K562 (cell line): Measurements from ENCODE around the gene PMVK. TPM values are rescaled to one million over a fixed set of nuclear protein-coding genes. Genes with fewer than 3 reads are reported as not detected.

Experiments used
- ATAC-seq: fragments of 200-7000 bp; cut with Tn5 transposase; 3 replicates; pipeline ENCODE4 v1.9.1; 2020; ENCODE audit warnings: moderate library complexity
- BruUV-seq: library from RNA; stranded (reverse); fragments of 400-500 nt; replicated peaks from 2 replicates; lab custom pipeline; 2021; lab: Mats Ljungman, UMichigan
- CTCF ChIA-PET: fragments of 300-600 bp; formaldehyde crosslinking; extraction: SDS; loops from one replicate; lab custom pipeline; 2021; ENCODE audit warnings: low intra/inter-chr PET ratio; lab: Yijun Ruan, JAX
- POLR2A ChIA-PET: fragments of 300-600, 350-650 bp; sonication (Branson Sonifier 250); formaldehyde crosslinking; extraction: SDS; loops from one replicate; lab custom pipeline; 2021; ENCODE audit warnings: antibody characterized with exemption, inconsistent platforms; lab: Yijun Ruan, JAX
- DNase-seq, 4 experiments: peaks; one replicate each; pipeline versions ENCODE4 v3.0.0 to v3.0.0-alpha.2; 2011 to 2018; ENCODE audit warnings: low spot score in 3 of 4, mixed read lengths in 3 of 4; ENCODE audit errors: extremely low read depth in 1 of 4
- FAIRE-seq: peaks from 2 replicates; lab custom pipeline; 2011; peaks lifted over from hg19 to GRCh38; lab: Jason Lieb, UNC
- H2AFZ ChIP-seq: 2 replicates; pipeline ENCODE4 v1.6.0; 2011; ENCODE audit warnings: low read depth, low read length, control low read depth, inconsistent platforms
- H3K27ac ChIP-seq: fragments of 200-600 bp; 3 replicates; pipeline ENCODE4 v1.8.0; 2011; ENCODE audit warnings: low read depth, mild to moderate bottlenecking, control low read depth, inconsistent platforms, low read length, moderate library complexity, mixed read lengths; ENCODE audit errors: extremely low read depth
- H3K27me3 ChIP-seq, 2 experiments: fragments of 300-600 bp in 1 of 2; 2 replicates in 1 of 2; 3 replicates in 1 of 2; pipeline versions ENCODE4 v1.6.0 to v1.8.0; 2011; ENCODE audit warnings: inconsistent platforms in 2 of 2, low read length in 2 of 2, mild to moderate bottlenecking in 1 of 2, mixed read lengths in 1 of 2, moderate library complexity in 1 of 2; ENCODE audit not compliant: control insufficient read depth in 2 of 2, insufficient read depth in 2 of 2
- H3K36me3 ChIP-seq: fragments of 300-600 bp; 3 replicates; pipeline ENCODE4 v1.8.0; 2011; ENCODE audit warnings: mild to moderate bottlenecking, low read length, inconsistent platforms; ENCODE audit not compliant: control insufficient read depth, insufficient read depth
- H3K4me1 ChIP-seq, 2 experiments: fragments of 200-600 bp in 1 of 2; replicated peaks in 1 of 2; 2 replicates in 1 of 2; 3 replicates in 1 of 2; pipeline versions ENCODE4 v1.5.1 to v1.8.0; 2011; ENCODE audit warnings: inconsistent platforms in 2 of 2, low read length in 2 of 2, mild to moderate bottlenecking in 1 of 2, mixed read lengths in 1 of 2, moderate library complexity in 1 of 2; ENCODE audit not compliant: control insufficient read depth in 2 of 2, insufficient read depth in 2 of 2
- H3K4me2 ChIP-seq: 2 replicates; pipeline ENCODE4 v1.6.1; 2011; ENCODE audit warnings: low read length, control low read depth, inconsistent platforms, mixed read lengths; ENCODE audit not compliant: insufficient read depth
- H3K4me3 ChIP-seq: fragments of 200-600 bp; sonication (generic), shearing (Covaris generic); 2 replicates; pipeline ENCODE4 v1.5.1; 2016; ENCODE audit warnings: control low read depth, inconsistent platforms
- H3K79me2 ChIP-seq: fragments of 200-600 bp; 3 replicates; pipeline ENCODE4 v1.8.0; 2011; ENCODE audit warnings: low read length, inconsistent platforms; ENCODE audit not compliant: control insufficient read depth, insufficient read depth
- H3K9ac ChIP-seq, 2 experiments: 2 replicates each; pipeline versions ENCODE4 v1.6.0 to v1.6.1; 2011; ENCODE audit warnings: low read depth in 2 of 2, low read length in 2 of 2, control low read depth in 1 of 2, inconsistent platforms in 1 of 2, mild to moderate bottlenecking in 1 of 2, mixed read lengths in 1 of 2; ENCODE audit not compliant: insufficient read depth in 1 of 2
- H3K9me1 ChIP-seq: one replicate; pipeline ENCODE4 v1.6.0; 2011; ENCODE audit warnings: inconsistent platforms, mild to moderate bottlenecking, low read length, moderate library complexity; ENCODE audit not compliant: control insufficient read depth, insufficient read depth
- H3K9me3 ChIP-seq: replicated peaks from 2 replicates; pipeline ENCODE4 v1.5.1; 2011; ENCODE audit warnings: low read depth, low read length, inconsistent platforms; ENCODE audit not compliant: control insufficient read depth, insufficient read depth
- H4K20me1 ChIP-seq: replicated peaks from 2 replicates; pipeline ENCODE4 v1.6.1; 2011; ENCODE audit warnings: low read length, inconsistent platforms, mixed read lengths; ENCODE audit not compliant: control insufficient read depth, insufficient read depth
- GATAD2B ChIP-seq: fragments of 450-650 bp; IDR thresholded peaks from 2 replicates; pipeline ENCODE4 v1.6.1; 2017; ENCODE audit warnings: mild to moderate bottlenecking, borderline replicate concordance
- ZBTB33 ChIP-seq: sonication (generic); formaldehyde crosslinking; IDR thresholded peaks from 2 replicates; pipeline ENCODE4 v1.8.1; 2023; ENCODE audit warnings: mild to moderate bottlenecking, missing genetic modification reagents
- WGBS: fragments of 100-300 bp; shearing (Covaris generic); methylation state at CpG from one replicate; pipeline ENCODE4 v1.1.6; 2016; ENCODE audit warnings: low coverage, mixed read lengths; ENCODE audit not compliant: insufficient coverage; ENCODE audit errors: missing lambda C conversion rate; 5-methylcytosine and 5-hydroxymethylcytosine counted together
- in situ Hi-C: fragments of 300-500 bp; cut with MboI; formaldehyde crosslinking; loops from 4 replicates; pipeline ENCODE4 v1.15.0; 2018; ENCODE audit warnings: inconsistent platforms, mixed read lengths
- intact Hi-C: fragments of 100-400 bp; cut with micrococcal nuclease; formaldehyde crosslinking; loops from 2 replicates; pipeline ENCODE4 v1.14.2; 2022
- polyA plus RNA-seq, 8 experiments: library from polyadenylated mRNA; depleted of rRNA in 4 of 8; stranded (reverse) in 5 of 8; unstranded in 3 of 8; fragments of >200 nt; fragmentation: Nextera tagmentation in 2 of 8; fragmentation: Illumina TruSeq in 1 of 8; extraction: Ambion mirVana in 2 of 8; extraction: Trizol in 1 of 8; gene quantifications; 2 replicates each; pipeline versions ENCODE4 v1.2.1 to v1.2.3, GENCODE V29; 2011 to 2014; ENCODE audit warnings: inconsistent platforms in 1 of 8, missing spikeins in 1 of 8
- total RNA-seq, 7 experiments: library from RNA; depleted of rRNA in 6 of 7; stranded (reverse); fragments of >200 nt in 6 of 7; fragmentation: Illumina TruSeq in 2 of 7; extraction: Trizol in 2 of 7; gene quantifications; 2 replicates each; pipeline versions ENCODE4 v1.2.1 to v1.2.3, GENCODE V29; 2011 to 2021; ENCODE audit warnings: low replicate concordance in 1 of 7
- TF ChIP-seq, protein P1 (sequence below): sonication (generic); formaldehyde crosslinking; IDR thresholded peaks from 2 replicates; pipeline ENCODE4 v1.8.0; 2022; ENCODE audit warnings: missing genetic modification reagents, mild to moderate bottlenecking, moderate library complexity, borderline replicate concordance

Gene PMVK
- total and polyA plus RNA-seq, 9 of the 15 experiments (the other 6 are each of a cell fraction or from before 2014, with no cell fraction given) = 1.1 to 15.3 (median 6.3) TPM

DNA sequence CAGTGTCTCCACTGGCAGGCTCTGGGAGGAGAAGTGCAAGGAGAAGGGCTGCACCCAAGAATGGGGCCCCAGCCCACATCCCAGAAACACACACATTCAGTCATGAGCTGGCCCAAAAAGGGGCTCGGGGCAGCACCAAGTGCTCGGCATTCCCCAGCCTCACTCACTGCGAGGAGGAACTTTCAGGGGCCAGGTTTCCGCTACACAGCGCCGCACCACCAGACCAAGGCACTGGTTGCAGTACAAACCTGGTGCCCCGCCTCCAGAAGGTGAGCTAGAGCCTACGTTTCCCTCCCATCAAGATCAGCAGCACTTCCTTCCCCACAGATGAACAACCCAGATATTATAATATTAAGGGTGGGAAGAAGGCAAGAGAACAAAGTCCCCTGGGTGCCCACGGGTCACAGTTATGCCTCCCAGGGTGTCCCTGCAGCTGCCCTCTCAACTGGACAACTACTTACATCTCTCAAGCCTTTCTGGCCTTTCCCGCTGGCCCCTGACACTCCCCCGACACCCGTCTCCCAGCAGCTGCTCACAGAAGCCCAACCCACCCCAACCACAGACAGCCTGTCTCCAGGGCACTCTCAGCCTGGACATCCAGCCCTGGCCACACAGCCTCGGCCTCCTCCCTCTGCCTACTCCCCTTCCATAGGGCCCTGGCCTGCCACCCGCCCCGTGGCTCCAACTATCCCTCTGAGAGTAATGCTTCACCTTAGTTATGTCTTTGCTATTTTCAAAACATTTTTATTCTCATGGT lies 15.6 kb upstream of the PMVK start:
- H3K27me3 ChIP-seq = no peaks in the 10 kb centered on the region
- no peaks in the 10 kb centered on the region for H3K79me2 ChIP-seq
- H3K27ac ChIP-seq = no peak overlapping the region
- no peaks in the 10 kb centered on the region for H3K9me1 ChIP-seq
- H4K20me1 ChIP-seq = no peaks in the 10 kb centered on the region
- intact Hi-C loops = no loop called here
- peak; percentile 11; the same call in 2 of the 3 replicates for ATAC-seq
- H3K4me3 ChIP-seq = no peak overlapping the region
- ChIA-PET POLR2A (interaction anchor here (0.6 to 1.8 kb wide), 9 partner anchors 8 to 283 kb away, joined by 3 to 7 read pairs (median 3); partner anchors contain the start of genes PYGO2 and SHC1), CTCF (no interaction called here)
- no peak overlapping the region for H3K4me2 ChIP-seq
- no peak for FAIRE-seq
- H3K9ac ChIP-seq = 0 out of 4 replicates have a peak overlapping the region, but pooled peaks of 1 of the 2 experiments have one; percentile 10
- BruUV-seq = no TSS peak
- no peak for DNase-seq
- in situ Hi-C loops = no loop called here
- H3K36me3 ChIP-seq = no peaks in the 10 kb centered on the region; the same call in 2 of the 3 replicates
- WGBS = 45% methylated on average over 15 of the region's 15 CpGs
- TF ChIP-seq GATAD2B (no peak), ZBTB33 (peak; percentile 40; the same call in 1 of the 2 replicates)
- TF ChIP-seq, protein P1, sequence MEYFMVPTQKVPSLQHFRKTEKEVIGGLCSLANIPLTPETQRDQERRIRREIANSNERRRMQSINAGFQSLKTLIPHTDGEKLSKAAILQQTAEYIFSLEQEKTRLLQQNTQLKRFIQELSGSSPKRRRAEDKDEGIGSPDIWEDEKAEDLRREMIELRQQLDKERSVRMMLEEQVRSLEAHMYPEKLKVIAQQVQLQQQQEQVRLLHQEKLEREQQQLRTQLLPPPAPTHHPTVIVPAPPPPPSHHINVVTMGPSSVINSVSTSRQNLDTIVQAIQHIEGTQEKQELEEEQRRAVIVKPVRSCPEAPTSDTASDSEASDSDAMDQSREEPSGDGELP (CRISPR knock-in tag) = peak; percentile 44; the same call in 1 of the 2 replicates
- peaks cover 28 to 40% of the 10 kb centered on the region in 2 experiments for H3K4me1 ChIP-seq
- no peaks in the 10 kb centered on the region for H3K9me3 ChIP-seq
- H2AFZ ChIP-seq = no peak overlapping the region
